CD4-positive, alpha-beta T cell treated with Interleukin-12 subunit alpha and Interleukin-12 subunit beta, for 1 hour (primary cell): Measurements from ENCODE around the gene PAPPA.

Experiments
- DNase-seq: peaks from one replicate; pipeline ENCODE4 v3.0.0-alpha.2; 2020

PAPPA gene

GRCh38 chr9:116360016-116360415 lies 206.4 kb downstream of the PAPPA start:
- no peak for DNase-seq

GRCh38 chr9:116360989-116361388 lies 207.4 kb downstream of the PAPPA start:
- DNase-seq: no peak

GRCh38 chr9:116361547-116361946 lies 208.0 kb downstream of the PAPPA start:
- no peak for DNase-seq

GRCh38 chr9:116362493-116362892 lies 208.9 kb downstream of the PAPPA start:
- DNase-seq: no peak

- no peak for DNase-seq
Measured at GRCh38 chr9:116365056-116365471, 211.5 kb downstream of the PAPPA start.

- DNase-seq: no peak
Measured at GRCh38 chr9:116366241-116366640, 212.7 kb downstream of the PAPPA start.

GRCh38 chr9:116368680-116369079 lies 215.1 kb downstream of the PAPPA start:
- DNase-seq: no peak

- no peak for DNase-seq
Measured at GRCh38 chr9:116369706-116370105, 216.1 kb downstream of the PAPPA start.

- no peak for DNase-seq
Measured at GRCh38 chr9:116370556-116370955, 217.0 kb downstream of the PAPPA start.

GRCh38 chr9:116372081-116372673 lies 218.6 kb downstream of the PAPPA start:
- DNase-seq: no peak

- no peak for DNase-seq
Measured at GRCh38 chr9:116372786-116373185, 219.2 kb downstream of the PAPPA start.

- no peak for DNase-seq
Measured at GRCh38 chr9:116377179-116377798, 223.7 kb downstream of the PAPPA start.

- DNase-seq: no peak
Measured at GRCh38 chr9:116378873-116379272, 225.3 kb downstream of the PAPPA start.

GRCh38 chr9:116379821-116380220 lies 226.2 kb downstream of the PAPPA start:
- DNase-seq: no peak

GRCh38 chr9:116380496-116380995 lies 227.0 kb downstream of the PAPPA start:
- DNase-seq: no peak

- DNase-seq: no peak
Measured at GRCh38 chr9:116381350-116381749, 227.8 kb downstream of the PAPPA start.

GRCh38 chr9:116382053-116382452 lies 228.5 kb downstream of the PAPPA start:
- no peak for DNase-seq

- DNase-seq: no peak
Measured at GRCh38 chr9:116383133-116383532, 229.5 kb downstream of the PAPPA start.

- DNase-seq: no peak
Measured at GRCh38 chr9:116383936-116384335, 230.3 kb downstream of the PAPPA start.

GRCh38 chr9:116387934-116388698 lies 234.5 kb downstream of the PAPPA start:
- no peak for DNase-seq

GRCh38 chr9:116389541-116390302 lies 236.1 kb downstream of the PAPPA start:
- no peak for DNase-seq

- DNase-seq: no peak
Measured at GRCh38 chr9:116390303-116391228, 237.0 kb downstream of the PAPPA start.
